Endothelial cell of umbilical vein (primary cell): ENCODE results near the gene ZNF808. TPM values are rescaled to one million over a fixed set of nuclear protein-coding genes. Genes with fewer than 3 reads are reported as not detected.

ENCODE experiments used
- BruUV-seq: library from RNA; stranded (reverse); fragments of 400-500 nt; replicated peaks from 2 replicates; lab custom pipeline; 2021; lab: Mats Ljungman, UMichigan
- CTCF ChIA-PET: fragments of 300-600, 350-600 bp; sonication (Branson Sonifier 250); formaldehyde crosslinking; loops from one replicate; lab custom pipeline; 2021; ENCODE audit warnings: antibody characterized with exemption, inconsistent platforms; lab: Charles Lee
- POLR2A ChIA-PET: fragments of 300-600, 350-600 bp; sonication (Branson Sonifier 250); formaldehyde crosslinking; loops from one replicate; lab custom pipeline; 2021; ENCODE audit warnings: antibody characterized with exemption, inconsistent platforms; lab: Charles Lee
- DNase-seq: peaks from one replicate; pipeline ENCODE4 v3.0.0-alpha.2; 2011; ENCODE audit warnings: low read depth, low spot score
- FAIRE-seq: peaks from 2 replicates; lab custom pipeline; 2011; peaks lifted over from hg19 to GRCh38; lab: Jason Lieb, UNC
- H2AFZ ChIP-seq: 2 replicates; pipeline ENCODE4 v1.6.0; 2012; ENCODE audit warnings: low read depth, low read length, control low read depth, inconsistent platforms
- H3K27ac ChIP-seq: 2 replicates; pipeline ENCODE4 v1.5.1; 2011; ENCODE audit warnings: low read depth, mild to moderate bottlenecking, control low read depth, low read length, moderate library complexity; ENCODE audit not compliant: insufficient read depth
- H3K27me3 ChIP-seq, 2 experiments: 2 replicates each; pipeline versions ENCODE4 v1.6.0 to v1.6.1; 2011; ENCODE audit warnings: low read length in 2 of 2, mixed read lengths in 1 of 2; ENCODE audit not compliant: control insufficient read depth in 2 of 2, insufficient read depth in 2 of 2
- H3K36me3 ChIP-seq, 2 experiments: 2 replicates in 1 of 2; 3 replicates in 1 of 2; pipeline ENCODE4 v1.5.1; 2011; ENCODE audit warnings: low read length in 2 of 2, mild to moderate bottlenecking in 1 of 2, moderate library complexity in 1 of 2; ENCODE audit not compliant: control insufficient read depth in 2 of 2, insufficient read depth in 2 of 2; ENCODE audit errors: extremely low read depth in 1 of 2
- H3K4me1 ChIP-seq: 3 replicates; pipeline ENCODE4 v1.5.1; 2011; ENCODE audit warnings: mild to moderate bottlenecking, low read length; ENCODE audit not compliant: control insufficient read depth, insufficient read depth; ENCODE audit errors: extremely low read depth
- H3K4me2 ChIP-seq: 2 replicates; pipeline ENCODE4 v1.6.1; 2011; ENCODE audit warnings: low read length, control low read depth, mixed read lengths; ENCODE audit not compliant: insufficient read depth
- H3K4me3 ChIP-seq, 3 experiments: fragments of 200-600 bp in 1 of 3; sonication (generic), shearing (Covaris generic) in 1 of 3; replicated peaks in 1 of 3; 2 replicates each; pipeline ENCODE4 v1.5.1; 2011 to 2016; ENCODE audit warnings: control low read depth in 3 of 3, low read length in 3 of 3, mild to moderate bottlenecking in 2 of 3, inconsistent platforms in 1 of 3, low read depth in 1 of 3, moderate library complexity in 1 of 3; ENCODE audit not compliant: insufficient read depth in 1 of 3
- H3K79me2 ChIP-seq: 2 replicates; pipeline ENCODE4 v1.6.0; 2012; ENCODE audit warnings: low read length, inconsistent platforms; ENCODE audit not compliant: control insufficient read depth, insufficient read depth
- H3K9ac ChIP-seq: replicated peaks from 2 replicates; pipeline ENCODE3; 2011; ENCODE audit warnings: low read length, control low read depth; ENCODE audit not compliant: insufficient read depth; ENCODE audit errors: extremely low read depth
- H3K9me1 ChIP-seq: replicated peaks from 3 replicates; pipeline ENCODE4 v1.6.0; 2011; ENCODE audit warnings: mild to moderate bottlenecking, low read length; ENCODE audit not compliant: control insufficient read depth, insufficient read depth; ENCODE audit errors: extremely low read depth
- H3K9me3 ChIP-seq: replicated peaks from 2 replicates; pipeline ENCODE4 v1.5.1; 2012; ENCODE audit warnings: low read length, inconsistent platforms; ENCODE audit not compliant: control insufficient read depth, insufficient read depth
- H4K20me1 ChIP-seq: replicated peaks from 2 replicates; pipeline ENCODE3; 2011; ENCODE audit warnings: mild to moderate bottlenecking, low read length; ENCODE audit not compliant: control insufficient read depth, insufficient read depth; ENCODE audit errors: extremely low read depth
- CTCF ChIP-seq, 2 donors: IDR thresholded peaks; 1 replicate in 1 of 2; 2 replicates in 1 of 2; pipeline ENCODE4 v1.5.1; 2011; ENCODE audit warnings: low read length in 2 of 2, mild to moderate bottlenecking in 2 of 2, moderate library complexity in 2 of 2, control low read depth in 1 of 2, inconsistent platforms in 1 of 2, low read depth in 1 of 2; ENCODE audit not compliant: insufficient read depth in 1 of 2; ENCODE audit errors: extremely low read depth in 1 of 2
- EZH2 ChIP-seq: IDR thresholded peaks from 2 replicates; pipeline ENCODE4 v1.6.1; 2012; ENCODE audit warnings: borderline replicate concordance, low read depth, mild to moderate bottlenecking, moderate library complexity, low read length, inconsistent platforms; ENCODE audit not compliant: severe bottlenecking
- FOS ChIP-seq: IDR thresholded peaks from 2 replicates; pipeline ENCODE4 v1.6.1; 2011; ENCODE audit warnings: mild to moderate bottlenecking, low read length, moderate library complexity, borderline replicate concordance; ENCODE audit not compliant: insufficient read depth
- GATA2 ChIP-seq: IDR thresholded peaks from 2 replicates; pipeline ENCODE4 v1.7.0; 2011; ENCODE audit warnings: low read depth, mild to moderate bottlenecking, moderate library complexity, mixed read lengths, low read length; ENCODE audit not compliant: insufficient read length, insufficient read depth
- JUN ChIP-seq: IDR thresholded peaks from 2 replicates; pipeline ENCODE4 v1.6.1; 2011; ENCODE audit warnings: borderline replicate concordance, low read depth; ENCODE audit not compliant: insufficient read length, insufficient read depth
- MAX ChIP-seq: IDR thresholded peaks from 2 replicates; pipeline ENCODE4 v1.6.1; 2011; ENCODE audit not compliant: insufficient read depth, insufficient read length
- MYC ChIP-seq: IDR thresholded peaks from one replicate; pipeline ENCODE4 v1.6.1; 2011; ENCODE audit warnings: mild to moderate bottlenecking, low read depth, low read length
- POLR2A ChIP-seq: IDR thresholded peaks from 2 replicates; pipeline ENCODE4 v1.6.1; 2012; ENCODE audit warnings: low read depth, mild to moderate bottlenecking, control low read depth, low read length
- POLR2AphosphoS5 ChIP-seq: IDR thresholded peaks from 2 replicates; pipeline ENCODE4 v1.6.1; 2012; ENCODE audit warnings: low read depth, mild to moderate bottlenecking, control low read depth, low read length, moderate library complexity; ENCODE audit not compliant: insufficient read depth
- dilution Hi-C: fragments of 300-500 bp; cut with MboI; formaldehyde crosslinking; loops from one replicate; pipeline ENCODE4 v1.15.0; 2019; ENCODE audit warnings: low sequenced_read_pairs; ENCODE audit not compliant: extremely low pct_ligation_motif_present
- intact Hi-C: fragments of 100-400 bp; cut with micrococcal nuclease; formaldehyde crosslinking; loops from one replicate; pipeline ENCODE4 v1.10.0; 2022
- polyA plus RNA-seq, 4 experiments: library from polyadenylated mRNA; depleted of rRNA in 3 of 4; stranded (reverse) in 3 of 4; unstranded in 1 of 4; fragments of >200 nt; gene quantifications; 2 replicates each; pipeline versions ENCODE4 v1.2.1 to v1.2.3, GENCODE V29; 2011 to 2012; ENCODE audit warnings: missing spikeins in 1 of 4
- total RNA-seq: library from RNA; stranded (reverse); gene quantifications from 2 replicates; pipeline ENCODE4 v1.2.3, GENCODE V29; 2021

ZNF808 gene
- total and polyA plus RNA-seq, 2 donors (not counting 3 experiments of a cell fraction or from before 2014, with no cell fraction given): 1.9 to 15.2 TPM

GRCh38 chr19:52566121-52566520, 38.7 kb downstream of the ZNF808 start:
- H3K9me3 ChIP-seq: no peaks in the 10 kb centered on the region
- peaks cover 0 to 1% of the 10 kb centered on the region in 2 experiments for H3K36me3 ChIP-seq
- H3K27ac ChIP-seq: no peak overlapping the region
- CTCF ChIA-PET: no interaction called here
- no peak overlapping the region for H3K9ac ChIP-seq
- TF ChIP-seq FOS: no peak
- TF ChIP-seq MAX: no peak
- no peak for TF ChIP-seq POLR2AphosphoS5
- TF ChIP-seq MYC: no peak
- TF ChIP-seq CTCF (IDR thresholded peaks at IDR 0.05; ENCODE audit: extremely low read depth in 1 of 2, insufficient read depth in 1 of 2, low read depth in 1 of 2, low read length in 2 of 2): no peak
- TF ChIP-seq JUN: no peak
- no peak for TF ChIP-seq POLR2A
- TF ChIP-seq EZH2: no peak
- TF ChIP-seq GATA2: no peak
- no peak overlapping the region for H3K4me2 ChIP-seq
- BruUV-seq: no TSS peak
- dilution Hi-C loops (no loop called here), intact Hi-C loops (no loop called here)
- no peaks in the 10 kb centered on the region for H4K20me1 ChIP-seq
- H3K27me3 ChIP-seq: no peaks in the 10 kb centered on the region
- no peaks in the 10 kb centered on the region for H3K9me1 ChIP-seq
- no peak overlapping the region for H2AFZ ChIP-seq
- POLR2A ChIA-PET: no interaction called here
- H3K79me2 ChIP-seq: peaks cover 4% of the 10 kb centered on the region
- FAIRE-seq (no peak), DNase-seq (no peak)
- H3K4me1 ChIP-seq: no peaks in the 10 kb centered on the region
- no peak overlapping the region for H3K4me3 ChIP-seq
